Subcutaneous adipose tissue (tissue), 4 donors: ENCODE measurements around the gene CDH22. TPM values are rescaled to one million over a fixed set of nuclear protein-coding genes. Genes with fewer than 3 reads are reported as not detected.

Source experiments
- CTCF ChIP-seq: fragments of 450-650 bp; IDR thresholded peaks from one replicate; pipeline ENCODE4 v1.5.1; 2016; ENCODE audit warnings: low read depth, mild to moderate bottlenecking, control low read depth, antibody characterized with exemption, moderate library complexity
- total RNA-seq, 4 donors: library from RNA; depleted of rRNA; stranded (reverse); fragments of >200 nt; gene quantifications; one replicate each; pipeline ENCODE4 v1.1.0, GENCODE V29; 2016

CDH22 gene
- total RNA-seq, 4 donors from 2014 or later, result not detected

GRCh38 chr20:46172961-46173536 is 135.2 kb downstream of the CDH22 start:
- TF ChIP-seq CTCF, result no peak

GRCh38 chr20:46172455-46172854 is 135.8 kb downstream of the CDH22 start:
- TF ChIP-seq CTCF, result no peak

GRCh38 chr20:46171909-46172308 is 136.4 kb downstream of the CDH22 start:
- TF ChIP-seq CTCF, result no peak

- TF ChIP-seq CTCF, result no peak
Observed at GRCh38 chr20:46171476-46171875, 136.8 kb downstream of the CDH22 start.

GRCh38 chr20:46169245-46170171 is 138.8 kb downstream of the CDH22 start:
- TF ChIP-seq CTCF, result no peak

GRCh38 chr20:46168438-46168837 is 139.9 kb downstream of the CDH22 start:
- no peak for TF ChIP-seq CTCF

GRCh38 chr20:46167080-46167479 is 141.2 kb downstream of the CDH22 start:
- no peak for TF ChIP-seq CTCF
